Glutamatergic neuron (in vitro differentiated cells): Measurements from ENCODE around the gene FAM83D. TPM values are rescaled to one million over a fixed set of nuclear protein-coding genes. Genes with fewer than 3 reads are reported as not detected.

Experiments
- DNase-seq: peaks from one replicate; pipeline ENCODE4 v3.0.0; 2022
- H3K27ac Mint-ChIP-seq: one replicate; pipeline ENCODE4 v1.8.0; 2020; ENCODE audit warnings: mild to moderate bottlenecking, mixed read lengths, inconsistent platforms; ENCODE audit not compliant: unreplicated experiment
- H3K27me3 Mint-ChIP-seq: one replicate; pipeline ENCODE4 v1.8.0; 2020; ENCODE audit warnings: mild to moderate bottlenecking, moderate library complexity, mixed read lengths, inconsistent platforms; ENCODE audit not compliant: unreplicated experiment
- H3K36me3 Mint-ChIP-seq: one replicate; pipeline ENCODE4 v1.8.0; 2020; ENCODE audit warnings: mild to moderate bottlenecking, mixed read lengths, inconsistent platforms; ENCODE audit not compliant: unreplicated experiment
- H3K4me1 Mint-ChIP-seq: one replicate; pipeline ENCODE4 v1.8.0; 2020; ENCODE audit warnings: mild to moderate bottlenecking, low read depth, mixed read lengths, inconsistent platforms; ENCODE audit not compliant: unreplicated experiment
- H3K4me3 Mint-ChIP-seq: one replicate; pipeline ENCODE4 v1.8.0; 2020; ENCODE audit warnings: mild to moderate bottlenecking, mixed read lengths, inconsistent platforms; ENCODE audit not compliant: unreplicated experiment
- H3K9me3 Mint-ChIP-seq: one replicate; pipeline ENCODE4 v1.8.0; 2020; ENCODE audit warnings: mild to moderate bottlenecking, moderate library complexity, mixed read lengths, inconsistent platforms; ENCODE audit not compliant: unreplicated experiment
- CTCF ChIP-seq: fragments of 200-600 bp; sonication (generic); IDR thresholded peaks from one replicate; pipeline ENCODE4 v1.5.0; 2021; ENCODE audit not compliant: partially characterized antibody, unreplicated experiment
- total RNA-seq: library from RNA; stranded (reverse); fragmentation: NEBNext Ultra II Directional; extraction: Animal tissue kit (Norgen Biotek cat#: 25700); gene quantifications from one replicate; pipeline ENCODE4 v1.2.1, GENCODE V29; 2021; ENCODE audit not compliant: unreplicated experiment

Gene FAM83D
- total RNA-seq, 1 donor from 2014 or later: 4.9 TPM

- Mint-ChIP-seq H3K27ac (no peak overlapping the region), H3K27me3 (no peaks in the 10 kb centered on the region), H3K9me3 (no peaks in the 10 kb centered on the region), H3K36me3 (no peaks in the 10 kb centered on the region), H3K4me1 (no peaks in the 10 kb centered on the region), H3K4me3 (no peak overlapping the region)
- DNase-seq: no peak
- TF ChIP-seq CTCF: no peak
These were observed 20.6 kb downstream of the FAM83D start for GRCh38 chr20:38946836-38947235.

GRCh38 chr20:38947931-38948362, 21.7 kb downstream of the FAM83D start:
- no peaks in the 10 kb centered on the region for H3K27me3 Mint-ChIP-seq
- no peaks in the 10 kb centered on the region for H3K9me3 Mint-ChIP-seq
- H3K4me3 Mint-ChIP-seq: no peak overlapping the region
- no peaks in the 10 kb centered on the region for H3K4me1 Mint-ChIP-seq
- no peak overlapping the region for H3K27ac Mint-ChIP-seq
- TF ChIP-seq CTCF: no peak
- DNase-seq: no peak
- no peaks in the 10 kb centered on the region for H3K36me3 Mint-ChIP-seq

GRCh38 chr20:38950254-38950653, 24.0 kb downstream of the FAM83D start:
- Mint-ChIP-seq H3K9me3 (no peaks in the 10 kb centered on the region), H3K27ac (no peak overlapping the region), H3K4me1 (no peaks in the 10 kb centered on the region), H3K27me3 (no peaks in the 10 kb centered on the region), H3K4me3 (no peak overlapping the region), H3K36me3 (no peaks in the 10 kb centered on the region)
- DNase-seq: no peak
- no peak for TF ChIP-seq CTCF

- no peaks in the 10 kb centered on the region for H3K36me3 Mint-ChIP-seq
- H3K4me1 Mint-ChIP-seq: no peaks in the 10 kb centered on the region
- DNase-seq: no peak
- H3K4me3 Mint-ChIP-seq: no peak overlapping the region
- no peak for TF ChIP-seq CTCF
- no peaks in the 10 kb centered on the region for H3K9me3 Mint-ChIP-seq
- no peak overlapping the region for H3K27ac Mint-ChIP-seq
- H3K27me3 Mint-ChIP-seq: no peaks in the 10 kb centered on the region
These were observed 25.4 kb downstream of the FAM83D start for GRCh38 chr20:38951611-38952010.

- Mint-ChIP-seq H3K4me3 (no peak overlapping the region), H3K27me3 (no peaks in the 10 kb centered on the region), H3K27ac (no peak overlapping the region), H3K9me3 (no peaks in the 10 kb centered on the region), H3K36me3 (no peaks in the 10 kb centered on the region), H3K4me1 (no peaks in the 10 kb centered on the region)
- TF ChIP-seq CTCF: no peak
- no peak for DNase-seq
These were observed 25.9 kb downstream of the FAM83D start for GRCh38 chr20:38952153-38952552.
